Adrenal gland (tissue), 12 donors: ENCODE results near the gene VPS54. TPM values are rescaled to one million over a fixed set of nuclear protein-coding genes. Genes with fewer than 3 reads are reported as not detected.

Experiments used
- DNase-seq, 7 donors: peaks; one replicate each; pipeline ENCODE4 v3.0.0-alpha.2; 2019 to 2020
- H3K27ac ChIP-seq, 5 donors: fragments of 200-600 bp; sonication (generic) in 4 of 5; 1 replicate in 3 of 5; 2 replicates in 2 of 5; pipeline versions ENCODE4 v1.5.1 to v1.8.0; 2016 to 2020; ENCODE audit warnings: mild to moderate bottlenecking in 1 of 5
- H3K27me3 ChIP-seq: fragments of 200-600 bp; 2 replicates; pipeline ENCODE4 v1.8.0; 2021
- H3K36me3 ChIP-seq, 2 donors: fragments of 200-600 bp; replicated peaks in 1 of 2; 1 replicate in 1 of 2; 2 replicates in 1 of 2; pipeline versions ENCODE4 v1.5.1 to v1.8.0; 2018 to 2022
- H3K4me1 ChIP-seq, 2 donors: fragments of 200-600 bp; replicated peaks in 1 of 2; 1 replicate in 1 of 2; 2 replicates in 1 of 2; pipeline versions ENCODE4 v1.5.1 to v1.8.0; 2018 to 2021
- H3K4me3 ChIP-seq, 4 donors: fragments of 200-600 bp; sonication (generic) in 3 of 4; one replicate each; pipeline ENCODE4 v1.5.1; 2016 to 2018
- H3K9me3 ChIP-seq, 3 donors: fragments of 200-600 bp; sonication (generic) in 1 of 3; replicated peaks in 1 of 3; 1 replicate in 2 of 3; 2 replicates in 1 of 3; pipeline versions ENCODE4 v1.5.1 to v1.8.0; 2016 to 2021
- POLR2A ChIP-seq, 2 donors: fragments of 450-650 bp; IDR thresholded peaks; one replicate each; pipeline ENCODE4 v1.6.1; 2017; ENCODE audit warnings: antibody characterized with exemption in 2 of 2, mild to moderate bottlenecking in 2 of 2, moderate library complexity in 1 of 2
- WGBS, 4 donors: extraction: QIAGEN DNeasy Blood & Tissue Kit in 2 of 4; methylation state at CpG; one replicate each; pipeline versions ENCODE4 v1.1.5 to v1.1.7; 2013 to 2017; 5-methylcytosine and 5-hydroxymethylcytosine counted together
- intact Hi-C, 2 donors: fragments of 100-400 bp; cut with DNase I; formaldehyde crosslinking; loops; one replicate each; pipeline versions ENCODE4 v1.14.1 to v1.15.0; 2022 to 2023
- polyA plus RNA-seq, 3 donors: library from polyadenylated mRNA; stranded (reverse); fragments of 200-250 nt in 2 of 3; fragments of 350-450 nt in 1 of 3; fragmentation: Illumina TruSeq in 1 of 3; extraction: RNeasy Lipid Tissue Mini Kit (QIAGEN cat#74804) in 1 of 3; gene quantifications; one replicate each; pipeline ENCODE4 v1.2.3, GENCODE V29; 2013 to 2014
- total RNA-seq, 9 donors: library from RNA; depleted of rRNA in 4 of 9; stranded (reverse); fragments of >200 nt in 4 of 9; fragments of 120-200 nt in 1 of 9; fragmentation: NEBNext Ultra II Directional in 1 of 9; extraction: Animal tissue kit (Norgen Biotek cat#: 25700) in 1 of 9; gene quantifications; one replicate each; pipeline versions ENCODE4 v1.1.0 to v1.2.4, GENCODE V29; 2013 to 2023
- TF ChIP-seq, protein P1 (sequence below), 6 experiments: fragments of 450-650 bp in 4 of 6; fragments of 200-600 bp in 2 of 6; sonication (generic) in 1 of 6; IDR thresholded peaks; 1 replicate in 5 of 6; 2 replicates in 1 of 6; pipeline versions ENCODE4 v1.5.1 to v1.8.0; 2016 to 2021; ENCODE audit warnings: antibody characterized with exemption in 6 of 6, mild to moderate bottlenecking in 2 of 6, moderate library complexity in 1 of 6
- donor health status: healthy with polysubstance abuse.
- donor health status: Bipolar disorder and iron deficiency.
- donor health status: DM: yes; HTN: yes; CAD: no.
- donor health status: DM: no; HTN: no; CAD: no.
- donor health status: DM: no; HTN: no; CAD: no.
- donor health status: DM: yes; HTN: yes; CAD: no.

VPS54 gene
- total and polyA plus RNA-seq, 12 donors = 15.1 to 38.9 (median 19.0) TPM

DNA sequence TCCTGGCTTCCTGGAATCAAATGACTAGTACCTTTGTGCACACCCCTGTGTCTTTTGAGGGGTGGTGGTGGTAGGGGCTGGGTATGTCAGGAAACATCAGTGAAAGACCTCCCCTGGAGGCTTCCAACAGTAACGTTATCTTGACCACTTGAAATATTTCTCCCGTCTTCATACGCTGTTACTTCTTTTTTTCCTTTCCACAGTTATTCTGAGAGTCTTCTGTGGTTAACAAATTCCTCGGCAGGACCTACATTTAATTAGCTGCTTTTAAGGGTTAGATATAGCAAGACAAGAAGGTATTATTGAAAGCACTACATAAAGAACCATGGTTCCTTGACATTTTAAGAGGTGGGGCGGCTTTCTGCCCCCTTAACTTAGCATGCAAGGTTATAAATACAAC, 142.9 kb downstream of the VPS54 start:
- DNase-seq = no peak
- Histone ChIP-seq H3K27ac (no peak overlapping the region), H3K9me3 (no peaks in the 10 kb centered on the region), H3K4me1 (peaks cover 0 to 14% of the 10 kb centered on the region in 2 donors), H3K4me3 (no peak overlapping the region), H3K27me3 (no peaks in the 10 kb centered on the region), H3K36me3 (peaks cover 0 to 5% of the 10 kb centered on the region in 2 donors)
- 86 to 95% (median 89%) methylated on average over 5 of the region's 5 CpGs for WGBS, 4 donors
- intact Hi-C loops = no loop called here
- TF ChIP-seq, protein P1, sequence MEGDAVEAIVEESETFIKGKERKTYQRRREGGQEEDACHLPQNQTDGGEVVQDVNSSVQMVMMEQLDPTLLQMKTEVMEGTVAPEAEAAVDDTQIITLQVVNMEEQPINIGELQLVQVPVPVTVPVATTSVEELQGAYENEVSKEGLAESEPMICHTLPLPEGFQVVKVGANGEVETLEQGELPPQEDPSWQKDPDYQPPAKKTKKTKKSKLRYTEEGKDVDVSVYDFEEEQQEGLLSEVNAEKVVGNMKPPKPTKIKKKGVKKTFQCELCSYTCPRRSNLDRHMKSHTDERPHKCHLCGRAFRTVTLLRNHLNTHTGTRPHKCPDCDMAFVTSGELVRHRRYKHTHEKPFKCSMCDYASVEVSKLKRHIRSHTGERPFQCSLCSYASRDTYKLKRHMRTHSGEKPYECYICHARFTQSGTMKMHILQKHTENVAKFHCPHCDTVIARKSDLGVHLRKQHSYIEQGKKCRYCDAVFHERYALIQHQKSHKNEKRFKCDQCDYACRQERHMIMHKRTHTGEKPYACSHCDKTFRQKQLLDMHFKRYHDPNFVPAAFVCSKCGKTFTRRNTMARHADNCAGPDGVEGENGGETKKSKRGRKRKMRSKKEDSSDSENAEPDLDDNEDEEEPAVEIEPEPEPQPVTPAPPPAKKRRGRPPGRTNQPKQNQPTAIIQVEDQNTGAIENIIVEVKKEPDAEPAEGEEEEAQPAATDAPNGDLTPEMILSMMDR (IDR thresholded peaks at IDR 0.05) = no peak
- TF ChIP-seq POLR2A (IDR thresholded peaks at IDR 0.05) = no peak

DNA sequence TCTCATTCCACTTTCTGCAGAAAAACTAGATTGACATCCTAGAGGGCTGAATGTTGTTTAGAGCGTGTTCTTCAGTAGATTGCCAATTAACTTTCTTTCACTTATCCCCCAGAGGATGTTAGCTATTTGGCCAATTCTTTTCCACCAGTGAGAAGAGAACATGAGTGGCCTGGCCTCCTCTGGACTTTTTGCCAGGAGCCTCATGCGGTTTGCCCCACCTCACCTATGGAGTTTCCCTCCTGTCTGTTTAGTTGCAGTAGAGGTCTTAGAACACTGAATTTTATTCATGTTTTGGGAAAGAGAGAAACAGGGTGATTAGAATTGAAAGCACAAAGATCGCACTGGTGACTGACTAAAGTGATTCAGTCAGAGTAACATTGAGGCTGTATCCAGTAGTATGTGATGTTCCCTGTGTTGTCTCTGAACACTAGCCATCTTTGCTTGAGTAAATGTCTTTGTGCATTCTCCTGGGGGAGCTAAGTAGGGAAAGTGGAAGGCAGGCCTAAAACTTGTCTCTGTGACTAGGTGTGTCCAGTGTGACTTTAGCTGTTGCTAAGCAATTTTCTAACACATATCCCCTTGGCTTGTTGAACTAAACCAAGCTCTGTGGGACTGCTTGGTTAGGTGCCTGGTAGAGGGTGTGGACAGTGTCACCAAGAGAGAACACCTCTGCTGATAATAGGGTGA, 143.5 kb downstream of the VPS54 start:
- H3K4me1 ChIP-seq = peaks cover 0 to 20% of the 10 kb centered on the region in 2 donors
- DNase-seq = no peak
- no peak overlapping the region for H3K4me3 ChIP-seq
- peaks cover 0 to 5% of the 10 kb centered on the region in 2 donors for H3K36me3 ChIP-seq
- 89 to 96% (median 93%) methylated on average over 3 of the region's 3 CpGs for WGBS, 4 donors
- H3K27me3 ChIP-seq = no peaks in the 10 kb centered on the region
- H3K27ac ChIP-seq = no peak overlapping the region
- TF ChIP-seq, protein P1 (IDR thresholded peaks at IDR 0.05) = no peak
- TF ChIP-seq POLR2A (IDR thresholded peaks at IDR 0.05) = no peak
- H3K9me3 ChIP-seq = no peaks in the 10 kb centered on the region
- intact Hi-C loops = no loop called here

DNA sequence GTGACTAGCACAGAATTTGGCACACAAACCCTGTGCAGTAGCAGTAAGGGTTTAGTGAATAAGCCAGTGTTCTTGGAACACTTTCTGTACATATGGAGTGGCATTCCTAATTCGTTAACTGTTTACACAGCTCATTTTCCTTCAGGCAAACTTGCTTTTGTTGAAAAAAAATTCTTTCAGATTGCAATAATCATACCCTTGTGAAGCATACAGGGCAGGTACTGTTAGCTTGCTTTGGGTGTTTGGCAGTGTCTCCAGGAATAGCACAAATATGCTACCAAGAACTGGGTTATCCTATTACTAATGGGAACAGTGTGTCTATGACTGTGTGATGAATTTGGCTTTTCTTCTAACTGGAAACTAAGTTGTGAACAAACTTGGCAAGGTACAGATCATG, 144.1 kb downstream of the VPS54 start:
- Histone ChIP-seq H3K4me3 (no peak overlapping the region), H3K27ac (no peak overlapping the region), H3K36me3 (peaks cover 0 to 5% of the 10 kb centered on the region in 2 donors), H3K27me3 (no peaks in the 10 kb centered on the region), H3K4me1 (peaks cover 0 to 26% of the 10 kb centered on the region in 2 donors), H3K9me3 (no peaks in the 10 kb centered on the region)
- WGBS, 4 donors = 75 to 94% (median 82%) methylated on average over 1 of the region's 1 CpG
- TF ChIP-seq, protein P1 (IDR thresholded peaks at IDR 0.05) = no peak
- TF ChIP-seq POLR2A (IDR thresholded peaks at IDR 0.05) = no peak
- intact Hi-C loops = no loop called here
- no peak for DNase-seq

DNA sequence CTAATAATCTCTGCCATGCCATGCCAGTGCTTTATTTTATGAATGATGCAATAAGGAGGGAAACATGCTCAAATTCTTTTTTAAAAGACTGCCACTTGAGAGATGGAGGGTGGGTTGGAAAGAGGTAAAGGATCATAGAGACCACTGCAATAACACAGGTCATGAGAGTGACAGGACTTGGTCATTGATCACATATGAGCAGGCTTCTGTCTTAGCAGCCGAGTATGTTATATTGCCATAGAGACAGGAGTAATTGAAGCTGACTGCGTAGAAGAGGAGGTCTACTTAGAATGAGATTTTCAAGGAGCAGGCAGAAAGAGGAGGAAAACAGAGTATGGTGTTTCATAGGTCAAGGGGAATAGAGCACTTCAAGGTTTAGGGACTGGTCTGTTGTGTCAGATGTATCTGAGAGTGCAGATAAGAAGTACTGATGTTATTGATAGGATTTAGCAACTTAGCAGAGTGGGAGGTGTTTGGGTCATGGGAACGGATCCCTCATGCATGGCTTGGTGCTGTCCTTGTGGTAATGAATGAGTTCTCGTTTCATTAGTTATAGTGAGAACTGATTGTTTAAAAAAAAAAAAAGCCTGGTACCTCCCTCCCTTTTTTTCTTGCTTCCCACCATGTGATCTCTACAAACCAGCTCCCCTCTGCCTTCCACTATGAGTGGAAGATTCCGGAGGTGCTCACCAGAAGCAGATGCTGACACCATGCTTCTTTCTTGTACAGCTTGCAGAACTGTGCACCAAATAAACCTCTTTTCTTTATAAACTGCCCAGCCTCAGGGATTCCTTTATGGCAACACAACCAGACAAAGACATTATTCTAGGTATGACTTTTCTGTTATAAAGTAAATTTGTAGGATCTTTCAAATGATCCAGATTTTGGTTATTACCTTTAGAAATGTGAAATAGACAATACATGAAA, 144.8 kb downstream of the VPS54 start:
- 91 to 92% (median 92%) methylated on average over 5 of the region's 5 CpGs for WGBS, 4 donors
- intact Hi-C loops = no loop called here

More for the DNA sequence above, 144.8 kb downstream of the VPS54 start:
- peaks cover 0 to 28% of the 10 kb centered on the region in 2 donors for H3K4me1 ChIP-seq
- no peak for DNase-seq
- no peak overlapping the region for H3K27ac ChIP-seq
- H3K36me3 ChIP-seq = peaks cover 0 to 5% of the 10 kb centered on the region in 2 donors
- H3K4me3 ChIP-seq = no peak overlapping the region
- no peaks in the 10 kb centered on the region for H3K9me3 ChIP-seq
- no peaks in the 10 kb centered on the region for H3K27me3 ChIP-seq
- no peak for TF ChIP-seq POLR2A (IDR thresholded peaks at IDR 0.05)
- TF ChIP-seq, protein P1 (IDR thresholded peaks at IDR 0.05) = no peak
